ENCODE data around the gene TRIO. TPM values are rescaled to one million over a fixed set of nuclear protein-coding genes. Genes with fewer than 3 reads are reported as not detected.

TRIO gene
- polyA plus RNA-seq, 1 experiment, result 176 TPM

GRCh38 chr5:14284392-14285148 lies 141.4 kb downstream of the TRIO start:
- peaks cover 14% of the 10 kb centered on the region for H3K36me3 ChIP-seq (ENCODE audit: control insufficient read depth, insufficient read depth, low read length)
- no peak overlapping the region for H3K4me3 ChIP-seq (ENCODE audit: low read depth, low read length)
- ChIA-PET POLR2A (no interaction called here), CTCF (interaction anchor here (0.5 to 3.1 kb wide), 4 partner anchors 14 to 60 kb away, joined by 3 to 9 read pairs (median 4); no protein-coding TSS in a partner anchor)
- DNase-seq (ENCODE audit: low read depth), result no peak
- TF ChIP-seq, protein P1, sequence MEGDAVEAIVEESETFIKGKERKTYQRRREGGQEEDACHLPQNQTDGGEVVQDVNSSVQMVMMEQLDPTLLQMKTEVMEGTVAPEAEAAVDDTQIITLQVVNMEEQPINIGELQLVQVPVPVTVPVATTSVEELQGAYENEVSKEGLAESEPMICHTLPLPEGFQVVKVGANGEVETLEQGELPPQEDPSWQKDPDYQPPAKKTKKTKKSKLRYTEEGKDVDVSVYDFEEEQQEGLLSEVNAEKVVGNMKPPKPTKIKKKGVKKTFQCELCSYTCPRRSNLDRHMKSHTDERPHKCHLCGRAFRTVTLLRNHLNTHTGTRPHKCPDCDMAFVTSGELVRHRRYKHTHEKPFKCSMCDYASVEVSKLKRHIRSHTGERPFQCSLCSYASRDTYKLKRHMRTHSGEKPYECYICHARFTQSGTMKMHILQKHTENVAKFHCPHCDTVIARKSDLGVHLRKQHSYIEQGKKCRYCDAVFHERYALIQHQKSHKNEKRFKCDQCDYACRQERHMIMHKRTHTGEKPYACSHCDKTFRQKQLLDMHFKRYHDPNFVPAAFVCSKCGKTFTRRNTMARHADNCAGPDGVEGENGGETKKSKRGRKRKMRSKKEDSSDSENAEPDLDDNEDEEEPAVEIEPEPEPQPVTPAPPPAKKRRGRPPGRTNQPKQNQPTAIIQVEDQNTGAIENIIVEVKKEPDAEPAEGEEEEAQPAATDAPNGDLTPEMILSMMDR (IDR thresholded peaks at IDR 0.05; ENCODE audit: insufficient read depth, low read depth, low read length), result no peak
- H3K27me3 ChIP-seq (ENCODE audit: control insufficient read depth, insufficient read depth, low read length), result no peaks in the 10 kb centered on the region

- POLR2A ChIA-PET, result no interaction called here
- Histone ChIP-seq H3K36me3 (ENCODE audit: control insufficient read depth, insufficient read depth, low read length) (peaks cover 13% of the 10 kb centered on the region), H3K4me3 (ENCODE audit: low read depth, low read length) (no peak overlapping the region), H3K27me3 (ENCODE audit: control insufficient read depth, insufficient read depth, low read length) (no peaks in the 10 kb centered on the region)
- CTCF ChIA-PET, result no interaction called here
- no peak for DNase-seq (ENCODE audit: low read depth)
- TF ChIP-seq, protein P1 (IDR thresholded peaks at IDR 0.05; ENCODE audit: insufficient read depth, low read depth, low read length), result no peak
Measured at GRCh38 chr5:14286007-14286406, 142.9 kb downstream of the TRIO start.

DNA sequence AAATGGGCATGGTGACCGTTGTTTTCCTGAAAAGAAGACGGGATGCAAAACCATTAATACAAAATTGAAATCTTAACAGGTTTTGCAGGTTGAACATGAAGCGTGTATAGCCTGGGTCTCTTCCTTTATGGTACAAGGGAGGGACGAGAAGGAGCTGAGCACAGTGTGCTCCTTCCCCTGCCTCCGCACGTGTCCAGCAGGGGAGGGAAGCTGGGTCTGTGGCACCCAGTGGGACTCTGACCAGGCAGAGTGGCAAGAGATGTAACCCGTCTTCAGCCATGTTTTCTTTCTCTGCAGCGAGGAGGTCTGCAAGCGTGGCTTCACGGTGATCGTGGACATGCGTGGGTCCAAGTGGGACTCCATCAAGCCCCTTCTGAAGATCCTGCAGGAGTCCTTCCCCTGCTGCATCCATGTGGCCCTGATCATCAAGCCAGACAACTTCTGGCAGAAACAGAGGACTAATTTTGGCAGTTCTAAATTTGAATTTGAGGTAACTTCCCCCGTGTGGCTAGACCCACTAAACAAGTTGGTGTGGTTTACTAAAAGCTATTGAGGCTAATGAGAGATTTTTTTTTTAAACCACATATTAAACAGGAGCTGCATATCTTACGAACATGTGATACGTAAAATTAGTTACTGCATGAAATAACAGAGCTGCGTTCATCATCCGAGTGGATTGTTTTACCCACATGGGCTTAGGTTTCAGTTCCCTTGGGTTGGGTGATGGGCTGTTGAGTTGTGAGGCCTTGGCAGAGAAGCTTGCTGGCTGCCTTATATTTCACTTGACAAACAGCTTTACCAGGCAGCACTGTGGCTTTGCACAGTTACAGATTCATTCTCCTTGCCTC lies 143.7 kb downstream of the TRIO start:
- ChIA-PET POLR2A (no interaction called here), CTCF (interaction anchor here (0.6 to 0.9 kb wide), 2 partner anchors 16 to 18 kb away, joined by 3 read pairs; no protein-coding TSS in a partner anchor)
- Histone ChIP-seq H3K36me3 (ENCODE audit: control insufficient read depth, insufficient read depth, low read length) (peaks cover 14% of the 10 kb centered on the region), H3K4me3 (ENCODE audit: low read depth, low read length) (no peak overlapping the region), H3K27me3 (ENCODE audit: control insufficient read depth, insufficient read depth, low read length) (no peaks in the 10 kb centered on the region)
- DNase-seq (ENCODE audit: low read depth), result no peak
- TF ChIP-seq, protein P1 (IDR thresholded peaks at IDR 0.05; ENCODE audit: insufficient read depth, low read depth, low read length), result no peak

GRCh38 chr5:14292766-14293658 lies 149.9 kb downstream of the TRIO start:
- POLR2A ChIA-PET, result no interaction called here
- CTCF ChIA-PET, result no interaction called here
- DNase-seq (ENCODE audit: low read depth), result no peak
- TF ChIP-seq, protein P1 (IDR thresholded peaks at IDR 0.05; ENCODE audit: insufficient read depth, low read depth, low read length), result no peak
- Histone ChIP-seq H3K36me3 (ENCODE audit: control insufficient read depth, insufficient read depth, low read length) (peaks cover 19% of the 10 kb centered on the region), H3K4me3 (ENCODE audit: low read depth, low read length) (no peak overlapping the region), H3K27me3 (ENCODE audit: control insufficient read depth, insufficient read depth, low read length) (no peaks in the 10 kb centered on the region)

Data from BJ (cell line).